VCaP (cell line): Measurements from ENCODE around the gene SLC13A2.
A peak's percentile ranks its signal among the peaks of the same experiment; 100 is the strongest.

Source experiments
- H3K27ac ChIP-seq: fragments of 450-650 bp; 2 replicates; pipeline ENCODE4 v1.5.1; 2017
- TF ChIP-seq, protein P1 (sequence below): fragments of 450-650 bp; conservative IDR thresholded peaks from 2 replicates; pipeline ENCODE4 v1.5.1; 2017; ENCODE audit warnings: mild to moderate bottlenecking, moderate library complexity

SLC13A2 gene

DNA sequence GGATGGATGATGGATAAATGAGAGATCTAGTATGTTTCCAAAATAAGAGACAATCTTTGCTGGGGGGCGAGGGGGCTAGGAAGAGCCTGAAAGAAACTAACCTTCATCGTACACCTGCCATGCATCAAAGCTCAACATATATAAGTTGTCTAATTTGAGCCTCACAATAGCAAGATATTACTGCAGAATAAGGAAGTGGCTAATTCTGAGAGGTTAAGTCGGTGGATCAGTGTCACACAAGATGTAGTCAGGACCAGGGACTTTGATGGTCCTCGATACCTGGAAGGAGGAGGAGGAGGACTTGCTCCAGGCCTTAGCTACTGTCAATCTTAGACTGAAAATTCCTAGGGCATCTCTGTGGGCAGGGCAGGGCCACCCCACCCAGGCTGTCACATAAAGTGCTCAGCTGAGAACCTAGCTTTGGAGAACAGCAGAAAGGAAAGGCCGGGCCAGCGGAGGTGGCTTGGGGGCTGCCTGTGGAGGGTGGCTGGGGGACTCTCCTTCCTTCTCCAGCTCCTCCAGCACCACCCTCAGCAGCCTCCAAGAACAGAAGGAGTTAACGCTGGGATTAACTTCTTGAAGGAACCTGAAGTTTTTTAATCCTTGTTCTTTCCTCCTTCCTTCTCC lies 460 bp upstream of the SLC13A2 start:
- TF ChIP-seq, protein P1, sequence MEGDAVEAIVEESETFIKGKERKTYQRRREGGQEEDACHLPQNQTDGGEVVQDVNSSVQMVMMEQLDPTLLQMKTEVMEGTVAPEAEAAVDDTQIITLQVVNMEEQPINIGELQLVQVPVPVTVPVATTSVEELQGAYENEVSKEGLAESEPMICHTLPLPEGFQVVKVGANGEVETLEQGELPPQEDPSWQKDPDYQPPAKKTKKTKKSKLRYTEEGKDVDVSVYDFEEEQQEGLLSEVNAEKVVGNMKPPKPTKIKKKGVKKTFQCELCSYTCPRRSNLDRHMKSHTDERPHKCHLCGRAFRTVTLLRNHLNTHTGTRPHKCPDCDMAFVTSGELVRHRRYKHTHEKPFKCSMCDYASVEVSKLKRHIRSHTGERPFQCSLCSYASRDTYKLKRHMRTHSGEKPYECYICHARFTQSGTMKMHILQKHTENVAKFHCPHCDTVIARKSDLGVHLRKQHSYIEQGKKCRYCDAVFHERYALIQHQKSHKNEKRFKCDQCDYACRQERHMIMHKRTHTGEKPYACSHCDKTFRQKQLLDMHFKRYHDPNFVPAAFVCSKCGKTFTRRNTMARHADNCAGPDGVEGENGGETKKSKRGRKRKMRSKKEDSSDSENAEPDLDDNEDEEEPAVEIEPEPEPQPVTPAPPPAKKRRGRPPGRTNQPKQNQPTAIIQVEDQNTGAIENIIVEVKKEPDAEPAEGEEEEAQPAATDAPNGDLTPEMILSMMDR, result no peak
- peak overlapping the region; percentile 89; the same call in 1 of the 2 replicates for H3K27ac ChIP-seq

DNA sequence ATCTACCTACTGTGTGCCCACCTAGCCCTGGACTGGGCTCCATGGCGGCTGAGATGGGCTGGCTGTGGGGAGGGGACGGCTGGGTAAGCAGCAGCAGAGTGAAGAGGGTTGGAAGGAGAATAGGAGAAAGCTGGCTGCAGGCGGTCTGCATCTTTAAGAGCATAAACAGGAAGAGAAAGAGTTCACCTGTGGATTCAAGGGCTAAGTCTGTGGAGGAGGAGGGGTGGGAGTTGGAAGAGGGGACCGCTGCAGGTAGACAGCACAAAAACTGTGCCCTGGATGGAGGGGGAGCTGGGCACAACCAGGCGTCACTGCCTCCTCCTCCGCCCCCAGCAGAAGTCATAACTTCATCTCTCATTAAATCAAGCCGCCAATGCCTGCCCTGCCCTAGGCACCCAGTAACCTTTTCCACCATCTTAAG lies 677 bp downstream of the SLC13A2 start:
- peak overlapping the region; percentile 89; the same call in 1 of the 2 replicates for H3K27ac ChIP-seq
- TF ChIP-seq, protein P1, result no peak

DNA sequence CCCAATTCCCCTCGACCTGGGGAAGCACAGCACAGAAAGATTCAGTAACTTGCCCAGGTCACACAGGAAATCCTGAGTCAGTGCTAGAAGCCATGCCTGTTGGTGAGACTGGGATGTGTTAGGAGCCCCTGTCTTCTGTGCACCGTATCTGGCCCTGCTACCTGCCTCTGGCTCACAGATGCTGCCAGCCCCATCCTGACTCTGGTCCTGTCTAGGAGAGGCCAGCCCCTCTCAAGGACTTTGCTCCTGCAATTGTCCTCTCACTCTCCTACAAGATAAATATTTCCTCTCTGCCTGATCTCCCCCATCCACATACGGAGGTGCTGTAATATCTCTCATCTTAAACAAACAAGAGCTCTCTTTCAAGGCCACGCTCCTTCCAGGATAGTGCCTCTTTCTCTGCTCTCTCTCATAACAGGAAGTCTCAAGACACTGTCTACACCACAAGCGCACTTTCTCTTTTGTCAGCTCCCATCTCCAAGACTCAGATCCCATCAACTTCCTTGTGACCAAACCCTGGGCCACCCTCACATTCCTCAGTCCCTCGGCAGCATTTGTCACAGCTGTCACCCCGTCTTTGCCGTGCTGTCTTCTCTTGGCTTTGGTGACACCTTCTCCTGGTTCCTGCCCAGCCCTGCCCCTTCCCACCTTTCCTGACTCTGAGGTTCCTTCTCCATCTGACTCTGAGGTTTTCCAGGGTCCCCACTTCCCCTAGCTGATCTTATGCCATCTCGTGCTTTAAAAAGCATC lies 1.9 kb downstream of the SLC13A2 start:
- peak overlapping the region; percentile 89 for H3K27ac ChIP-seq
- TF ChIP-seq, protein P1, result no peak

DNA sequence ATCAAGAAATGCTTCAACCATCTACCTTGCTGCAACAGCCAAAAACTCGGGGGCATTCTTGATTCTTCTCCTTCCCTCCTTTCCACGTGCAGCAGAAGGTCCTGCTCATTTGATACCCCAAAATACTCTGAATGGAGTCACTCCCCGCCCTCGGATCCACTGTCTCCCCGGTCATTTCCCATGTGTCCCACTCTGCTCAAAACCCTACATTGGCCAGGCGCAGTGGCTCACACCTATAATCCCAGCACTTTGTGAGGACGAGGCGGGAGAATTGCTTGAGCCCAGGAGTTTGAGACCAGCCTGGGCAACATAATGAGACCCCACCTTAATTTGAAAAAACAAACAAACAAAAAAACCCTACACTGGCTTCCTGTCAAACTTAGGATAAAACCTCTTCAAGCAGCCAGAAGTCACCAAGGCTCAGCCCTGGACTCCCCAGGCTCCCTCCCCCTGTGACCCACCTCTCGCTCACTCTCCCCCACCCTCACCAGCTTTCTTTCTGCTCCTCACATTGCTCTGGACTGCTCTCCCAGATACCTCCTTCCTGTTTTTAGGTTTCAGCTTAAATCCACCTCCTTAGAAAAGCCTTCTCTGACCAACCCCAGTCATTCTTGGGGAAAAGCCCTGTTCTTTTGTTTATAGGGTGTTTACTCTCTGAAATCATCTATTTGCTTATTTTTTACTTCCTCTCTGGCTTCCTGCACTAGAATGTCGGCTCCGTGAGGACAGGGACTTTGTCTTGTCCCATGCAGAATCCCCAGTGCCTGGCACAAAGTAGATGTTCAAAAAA lies 2.8 kb downstream of the SLC13A2 start:
- TF ChIP-seq, protein P1, result no peak
- H3K27ac ChIP-seq, result peak overlapping the region; percentile 89

DNA sequence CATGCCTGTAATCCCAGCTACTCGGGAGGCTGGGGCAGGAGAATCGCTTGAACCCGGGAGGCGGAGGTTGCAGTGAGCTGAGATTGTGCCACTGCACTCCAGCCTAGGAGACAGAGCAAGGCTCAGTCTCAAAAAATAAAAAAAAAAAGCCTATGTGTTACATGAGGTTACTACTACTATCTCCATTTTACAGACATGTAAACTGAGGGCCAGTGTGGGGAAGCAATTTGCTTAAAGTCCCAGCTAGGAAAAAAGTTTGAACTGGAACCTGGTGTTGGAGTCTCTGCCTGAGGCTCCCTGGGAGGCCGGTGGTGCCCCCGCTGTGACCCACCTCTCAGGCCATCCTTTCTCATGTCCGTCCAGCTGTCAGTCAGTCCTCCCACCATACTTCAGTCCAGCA lies 4.5 kb downstream of the SLC13A2 start:
- TF ChIP-seq, protein P1, result no peak
- H3K27ac ChIP-seq, result no peak overlapping the region; the same call in 1 of the 2 replicates

DNA sequence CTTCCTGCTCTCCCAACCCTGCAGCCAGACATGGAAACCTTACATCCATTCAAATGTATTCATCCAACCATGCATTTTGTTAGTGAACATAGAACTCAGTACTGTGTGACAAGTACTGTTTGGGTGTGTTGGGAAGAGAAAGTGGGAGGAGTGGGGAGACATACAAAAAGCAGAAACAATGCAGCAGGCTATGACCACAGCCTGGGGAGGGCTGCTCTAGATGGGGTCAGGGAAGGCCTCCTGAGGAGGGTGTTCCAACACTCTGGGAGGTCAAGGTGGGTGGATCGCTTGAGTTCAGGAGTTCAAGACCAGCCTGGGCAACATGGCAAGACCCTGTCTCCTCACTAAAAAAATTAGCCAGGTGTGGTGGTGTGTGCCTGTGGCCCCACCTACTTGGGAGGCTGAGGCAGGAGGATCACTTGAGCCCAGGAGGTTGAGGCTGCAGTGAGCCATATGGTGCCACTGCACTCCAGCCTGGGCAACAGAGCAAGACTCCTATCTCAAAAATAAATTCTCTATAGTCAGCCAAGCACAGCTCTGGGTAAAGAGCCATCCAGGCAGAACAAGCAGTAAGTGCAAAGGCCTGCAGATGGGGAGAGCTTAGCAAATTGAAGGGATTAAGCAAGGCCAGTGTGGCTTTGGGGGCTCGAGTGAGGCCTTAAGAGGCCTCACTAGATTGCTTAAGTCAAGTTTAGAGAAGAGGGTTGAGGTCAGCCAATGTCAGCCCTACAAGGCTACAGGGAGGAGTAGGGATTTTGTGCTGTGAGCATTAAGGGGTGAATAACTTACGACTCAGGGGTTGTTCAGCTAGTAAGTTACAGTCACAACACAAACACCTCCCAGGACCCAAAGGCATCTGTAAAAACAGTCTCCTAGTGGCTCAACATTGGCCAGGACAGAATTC lies 5.5 kb downstream of the SLC13A2 start:
- no peak overlapping the region for H3K27ac ChIP-seq
- TF ChIP-seq, protein P1, result no peak
